HepG2 (cell line): ENCODE data around the gene MYBPC2. TPM values are rescaled to one million over a fixed set of nuclear protein-coding genes. Genes with fewer than 3 reads are reported as not detected.

ENCODE experiments used
- ARID2 ChIP-seq: sonication (generic); formaldehyde crosslinking; IDR thresholded peaks from 2 replicates; pipeline ENCODE4 v1.8.1; 2022; ENCODE audit warnings: mild to moderate bottlenecking, missing genetic modification reagents, borderline replicate concordance
- BHLHE40 ChIP-seq: IDR thresholded peaks from 2 replicates; pipeline ENCODE4 v1.6.1; 2011; ENCODE audit warnings: low read length, improper control_type of control experiment
- MXD4 ChIP-seq: IDR thresholded peaks from 2 replicates; pipeline ENCODE4 v1.6.1; 2016; ENCODE audit warnings: mild to moderate bottlenecking, missing biosample characterization, missing genetic modification reagents
- POLR2A ChIP-seq, 2 experiments: IDR thresholded peaks; 2 replicates each; pipeline ENCODE4 v1.6.1; 2011; ENCODE audit warnings: low read depth in 2 of 2, low read length in 2 of 2, mild to moderate bottlenecking in 1 of 2, moderate library complexity in 1 of 2; ENCODE audit not compliant: insufficient read depth in 1 of 2
- ZBTB3 ChIP-seq: sonication (generic); formaldehyde crosslinking; IDR thresholded peaks from 2 replicates; pipeline ENCODE4 v1.4.0; 2020; ENCODE audit warnings: low read depth, mild to moderate bottlenecking, moderate library complexity, missing genetic modification reagents, borderline replicate concordance
- ZIK1 ChIP-seq: sonication (generic); formaldehyde crosslinking; IDR thresholded peaks from 2 replicates; pipeline ENCODE4 v1.5.0; 2020; ENCODE audit warnings: mild to moderate bottlenecking, low read depth, missing genetic modification reagents, borderline replicate concordance
- ZNF230 ChIP-seq: sonication (generic); formaldehyde crosslinking; IDR thresholded peaks from 2 replicates; pipeline ENCODE4 v1.4.0; 2020; ENCODE audit warnings: mild to moderate bottlenecking, missing genetic modification reagents
- ZNF383 ChIP-seq: sonication (generic); formaldehyde crosslinking; IDR thresholded peaks from 2 replicates; pipeline ENCODE4 v1.4.0; 2020; ENCODE audit warnings: missing genetic modification reagents, mild to moderate bottlenecking, borderline replicate concordance
- polyA plus RNA-seq, 8 experiments: library from polyadenylated mRNA; depleted of rRNA in 3 of 8; stranded (reverse) in 7 of 8; unstranded in 1 of 8; fragments of >200 nt; fragmentation: Illumina TruSeq in 4 of 8; extraction: Trizol in 4 of 8; gene quantifications; 2 replicates each; pipeline versions ENCODE4 v1.2.1 to v1.2.3, GENCODE V29; 2011 to 2016; ENCODE audit warnings: low read depth in 4 of 8, missing spikeins in 1 of 8, mixed read lengths in 1 of 8; ENCODE audit not compliant: insufficient read depth in 1 of 8
- total RNA-seq, 5 experiments: library from RNA; depleted of rRNA; stranded (reverse); fragments of >200 nt; fragmentation: Illumina TruSeq; extraction: Trizol; gene quantifications; 2 replicates each; pipeline ENCODE4 v1.2.3, GENCODE V29; 2016; ENCODE audit warnings: low read depth in 1 of 5
- TF ChIP-seq, protein P1 (sequence below): sonication (generic); formaldehyde crosslinking; IDR thresholded peaks from 2 replicates; pipeline ENCODE4 v1.5.1; 2020; ENCODE audit warnings: mild to moderate bottlenecking, missing genetic modification reagents, moderate library complexity
- TF ChIP-seq, protein P2 (sequence below): sonication (generic); formaldehyde crosslinking; IDR thresholded peaks from 2 replicates; pipeline ENCODE4 v1.8.0; 2022; ENCODE audit warnings: mild to moderate bottlenecking, missing genetic modification reagents, borderline replicate concordance

The MYBPC2 gene
- total and polyA plus RNA-seq, 2 of the 13 experiments (the other 11 are each of a cell fraction or from before 2014, with no cell fraction given) = not detected

DNA sequence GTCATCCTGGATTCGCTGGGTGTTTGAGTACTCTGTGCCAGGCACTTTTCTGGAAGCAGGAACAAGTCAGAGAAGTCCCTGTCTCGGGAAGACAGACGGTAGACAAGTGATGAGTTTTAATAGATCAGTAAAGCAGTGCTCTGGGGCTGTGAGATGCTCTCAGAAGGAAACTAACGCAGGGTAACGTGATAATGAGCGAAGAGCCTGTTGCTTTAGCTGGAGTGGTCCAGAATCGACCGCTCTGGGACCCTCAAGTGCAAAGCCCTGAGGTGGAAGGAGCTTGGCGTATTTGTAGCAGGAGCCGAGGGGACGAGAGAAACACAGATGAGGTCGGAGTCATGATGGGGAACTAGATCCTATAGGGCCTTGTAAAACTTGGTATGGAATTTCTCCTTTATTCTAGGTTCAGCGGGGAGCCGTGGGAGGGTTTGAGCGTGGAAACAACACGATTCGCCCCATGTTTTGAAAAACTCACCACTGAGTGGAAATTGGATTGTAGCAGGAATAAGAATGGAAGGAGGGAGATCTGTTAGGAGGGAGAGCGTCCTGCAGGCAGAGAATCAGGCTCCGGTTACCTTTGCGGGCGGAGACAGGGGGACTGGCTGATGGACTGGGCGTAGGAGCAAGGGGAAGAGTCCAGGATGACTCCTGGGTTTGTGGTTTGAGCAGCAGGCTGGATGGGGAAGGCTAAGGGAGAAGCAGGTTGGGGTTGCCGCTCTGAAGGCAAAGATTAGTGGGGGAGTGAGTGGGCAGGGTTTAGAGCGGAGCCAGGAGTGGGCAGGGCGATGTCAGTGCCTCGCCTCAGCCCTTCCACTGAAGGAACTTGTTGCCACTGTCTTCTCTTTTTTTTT is 47.8 kb upstream of the MYBPC2 start (continued):
- TF ChIP-seq ZNF383 (CRISPR knock-in tag) (no peak), ARID2 (0 out of 2 replicates have a peak, but pooled peaks have one; percentile 69), MXD4 (CRISPR knock-in tag) (0 out of 2 replicates have a peak, but pooled peaks have one; percentile 52), POLR2A (IDR thresholded peaks at IDR 0.05; ENCODE audit: insufficient read depth in 1 of 2, low read depth in 2 of 2, low read length in 2 of 2) (0 out of 4 replicates have a peak, but pooled peaks of 1 of the 2 experiments have one; percentile 4), ZIK1 (0 out of 2 replicates have a peak, but pooled peaks have one; percentile 1), ZNF230 (peak; percentile 42; the same call in 1 of the 2 replicates), BHLHE40 (peak; percentile 91), ZBTB3 (CRISPR knock-in tag) (peak; percentile 56; the same call in 1 of the 2 replicates)
- TF ChIP-seq, protein P1, sequence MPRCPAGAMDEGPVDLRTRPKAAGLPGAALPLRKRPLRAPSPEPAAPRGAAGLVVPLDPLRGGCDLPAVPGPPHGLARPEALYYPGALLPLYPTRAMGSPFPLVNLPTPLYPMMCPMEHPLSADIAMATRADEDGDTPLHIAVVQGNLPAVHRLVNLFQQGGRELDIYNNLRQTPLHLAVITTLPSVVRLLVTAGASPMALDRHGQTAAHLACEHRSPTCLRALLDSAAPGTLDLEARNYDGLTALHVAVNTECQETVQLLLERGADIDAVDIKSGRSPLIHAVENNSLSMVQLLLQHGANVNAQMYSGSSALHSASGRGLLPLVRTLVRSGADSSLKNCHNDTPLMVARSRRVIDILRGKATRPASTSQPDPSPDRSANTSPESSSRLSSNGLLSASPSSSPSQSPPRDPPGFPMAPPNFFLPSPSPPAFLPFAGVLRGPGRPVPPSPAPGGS (CRISPR knock-in tag) = 0 out of 2 replicates have a peak, but pooled peaks have one; percentile 6
- TF ChIP-seq, protein P2, sequence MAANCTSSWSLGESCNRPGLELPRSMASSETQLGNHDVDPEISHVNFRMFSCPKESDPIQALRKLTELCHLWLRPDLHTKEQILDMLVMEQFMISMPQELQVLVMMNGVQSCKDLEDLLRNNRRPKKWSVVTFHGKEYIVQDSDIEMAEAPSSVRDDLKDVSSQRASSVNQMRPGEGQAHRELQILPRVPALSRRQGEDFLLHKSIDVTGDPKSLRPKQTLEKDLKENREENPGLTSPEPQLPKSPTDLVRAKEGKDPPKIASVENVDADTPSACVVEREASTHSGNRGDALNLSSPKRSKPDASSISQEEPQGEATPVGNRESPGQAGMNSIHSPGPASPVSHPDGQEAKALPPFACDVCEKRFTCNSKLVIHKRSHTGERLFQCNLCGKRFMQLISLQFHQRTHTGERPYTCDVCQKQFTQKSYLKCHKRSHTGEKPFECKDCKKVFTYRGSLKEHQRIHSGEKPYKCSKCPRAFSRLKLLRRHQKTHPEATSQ (CRISPR knock-in tag) = 0 out of 2 replicates have a peak, but pooled peaks have one; percentile 20
- TF ChIP-seq, all 625 proteins: peak for 20
